GM12874 (cell line): ENCODE results near the gene TNFRSF19.

Experiments used
- CTCF ChIP-seq: IDR thresholded peaks from 2 replicates; pipeline ENCODE4 v1.5.1; 2011; ENCODE audit warnings: low read depth, mild to moderate bottlenecking, control low read depth, low read length, moderate library complexity; ENCODE audit not compliant: insufficient read depth

The TNFRSF19 gene

DNA sequence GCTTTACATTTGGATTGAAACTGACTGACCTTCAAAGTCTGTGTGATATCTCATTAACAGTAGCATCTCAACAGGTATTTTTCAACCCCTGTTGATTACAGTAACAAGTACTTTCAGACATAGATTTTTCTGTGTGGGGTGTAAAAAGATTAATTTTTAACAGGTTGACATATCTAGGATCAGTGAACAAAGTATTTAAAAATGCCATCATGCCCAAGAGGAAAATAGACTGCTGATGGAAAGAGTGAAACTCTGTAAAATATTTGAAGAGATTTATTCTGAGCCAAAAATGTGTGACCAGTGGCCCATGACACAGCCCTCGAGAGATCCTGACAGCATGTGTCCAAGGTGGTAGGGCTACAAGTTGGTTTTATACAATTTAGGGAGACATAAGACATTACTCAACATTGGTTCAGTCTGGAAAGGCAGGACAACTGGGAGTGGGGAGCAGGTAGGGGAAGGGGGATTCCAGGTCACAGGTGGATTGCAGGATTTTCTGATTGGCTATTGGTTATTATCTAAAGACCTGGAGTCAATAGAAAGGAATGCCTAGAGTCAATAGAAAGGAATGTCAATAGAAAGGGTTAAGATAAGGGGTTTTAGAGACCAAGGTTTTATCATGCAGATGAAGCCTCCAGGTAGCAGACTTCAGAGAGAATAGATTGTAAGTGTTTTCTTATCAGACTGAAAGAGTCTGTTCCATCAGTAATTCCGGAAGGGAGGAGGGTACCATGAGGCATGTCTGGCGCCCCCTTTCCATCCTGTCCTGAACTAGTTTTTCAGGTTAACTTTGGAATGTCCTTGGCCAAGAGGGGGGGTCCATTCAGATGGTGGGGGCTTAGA lies 29.1 kb downstream of the TNFRSF19 start:
- no peak for TF ChIP-seq CTCF

- TF ChIP-seq CTCF, result no peak
These were observed 29.9 kb downstream of the TNFRSF19 start for GRCh38 chr13:23600100-23600499.

DNA sequence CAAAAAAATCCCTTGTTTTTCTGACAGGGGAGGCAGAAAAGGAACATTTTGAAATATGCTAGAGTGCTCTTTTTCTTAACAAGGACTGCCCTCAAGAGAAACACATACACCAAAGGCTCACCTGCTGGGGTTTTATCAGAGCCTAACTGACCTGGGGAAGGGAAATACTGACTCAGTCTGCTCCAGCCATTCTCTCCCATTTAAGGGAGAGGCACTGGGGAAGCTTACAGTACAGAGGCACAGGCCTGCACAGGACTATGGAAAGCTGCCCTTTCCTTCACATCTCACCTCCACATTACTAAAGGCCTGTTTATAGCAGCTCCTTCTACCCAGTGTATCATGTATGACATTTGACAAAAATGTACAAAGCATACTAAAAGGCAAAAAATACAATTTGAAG lies 30.3 kb downstream of the TNFRSF19 start:
- no peak for TF ChIP-seq CTCF

- TF ChIP-seq CTCF, result no peak
These were observed 35.6 kb downstream of the TNFRSF19 start for GRCh38 chr13:23605831-23606230.

DNA sequence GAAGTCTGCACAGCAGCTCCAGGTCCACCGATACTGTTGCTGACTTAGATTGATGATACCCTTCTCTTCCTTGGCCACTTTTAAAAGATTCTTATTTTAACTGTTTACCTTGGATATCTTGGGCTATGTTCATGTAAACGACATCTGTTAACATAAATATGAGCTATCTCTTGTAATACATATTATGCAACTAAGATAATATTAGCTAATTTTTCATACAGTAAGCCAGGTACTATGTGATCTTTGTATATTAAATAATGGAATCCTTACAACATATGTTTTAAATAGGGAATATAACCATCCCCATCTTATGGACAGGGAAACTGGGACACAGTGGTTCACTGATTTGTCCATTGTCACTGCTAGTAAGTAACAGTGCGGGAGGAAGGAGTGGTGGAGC lies 37.9 kb downstream of the TNFRSF19 start:
- no peak for TF ChIP-seq CTCF

DNA sequence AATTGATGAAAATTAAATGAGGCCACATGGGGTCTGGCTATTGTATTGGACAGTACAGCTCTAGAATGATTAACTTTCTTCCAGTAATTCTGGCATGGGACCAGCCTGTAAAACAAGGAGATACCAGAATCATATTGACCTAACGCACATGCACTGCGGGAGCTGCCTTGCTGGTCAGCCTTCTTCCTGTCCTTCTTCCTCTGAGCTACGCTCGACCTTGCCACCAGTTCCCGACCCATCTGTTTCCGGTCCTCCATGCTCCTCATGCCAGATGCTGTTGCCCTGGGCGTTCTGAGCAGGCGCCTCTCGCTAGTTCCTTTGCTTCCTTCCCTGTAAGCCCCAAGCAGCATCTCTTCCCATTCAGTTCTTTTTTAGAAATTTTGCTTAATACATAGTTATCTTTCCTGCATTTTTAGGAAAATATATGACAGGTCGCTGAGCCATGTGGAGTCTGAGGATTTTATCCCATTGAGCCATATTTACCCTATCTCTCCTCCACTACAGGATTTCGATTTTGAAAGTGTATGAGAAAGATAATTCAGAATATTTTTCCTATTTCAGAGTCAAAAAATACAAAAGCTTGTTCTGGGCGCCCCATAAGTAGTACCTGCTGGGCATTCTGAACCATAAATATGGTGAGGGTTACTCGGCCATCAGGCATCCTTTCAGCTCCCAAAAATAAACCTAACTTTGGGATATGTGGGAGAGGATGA lies 38.6 kb downstream of the TNFRSF19 start:
- TF ChIP-seq CTCF, result no peak

DNA sequence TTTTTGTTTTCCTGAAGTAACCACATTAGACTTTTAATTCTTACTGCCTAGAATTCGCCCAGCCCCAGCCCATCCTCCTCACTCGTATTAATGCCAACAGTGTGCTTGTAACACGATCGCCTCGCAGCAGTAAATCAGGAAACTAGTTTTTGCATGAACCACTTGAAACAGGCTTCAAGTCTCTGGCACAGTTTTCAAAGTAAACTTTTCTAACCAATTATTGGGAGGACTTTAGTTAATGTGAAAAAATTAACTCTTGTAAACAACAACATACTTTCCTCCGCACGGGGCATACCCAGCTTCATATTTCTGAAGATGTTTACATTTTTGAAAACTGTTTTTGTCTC lies 39.2 kb downstream of the TNFRSF19 start:
- TF ChIP-seq CTCF, result no peak
